K562 (cell line): ENCODE results near the gene HPCA. TPM values are rescaled to one million over a fixed set of nuclear protein-coding genes. Genes with fewer than 3 reads are reported as not detected.

ENCODE experiments used
- AFF4 ChIP-seq: sonication (generic); formaldehyde crosslinking; IDR thresholded peaks from 2 replicates; pipeline ENCODE4 v1.8.0; 2023; ENCODE audit warnings: mild to moderate bottlenecking, missing genetic modification reagents
- EWSR1 ChIP-seq: fragments of 450-650 bp; IDR thresholded peaks from 2 replicates; pipeline ENCODE4 v1.6.1; 2018; ENCODE audit warnings: borderline replicate concordance, mild to moderate bottlenecking, low read depth, moderate library complexity; ENCODE audit not compliant: partially characterized antibody
- HNRNPK ChIP-seq: fragments of 200-400 bp; formaldehyde crosslinking; IDR thresholded peaks from one replicate; pipeline ENCODE4 v1.6.1; 2018; ENCODE audit warnings: mild to moderate bottlenecking, low read depth, low read length; ENCODE audit not compliant: poor library complexity, severe bottlenecking
- MAFF ChIP-seq: IDR thresholded peaks from 2 replicates; pipeline ENCODE4 v1.6.1; 2012; ENCODE audit warnings: low read length, improper control_type of control experiment
- MTA3 ChIP-seq: fragments of 450-650 bp; formaldehyde crosslinking; IDR thresholded peaks from 2 replicates; pipeline ENCODE4 v1.6.1; 2017; ENCODE audit warnings: mild to moderate bottlenecking, borderline replicate concordance
- MYNN ChIP-seq, 2 experiments: sonication (generic); formaldehyde crosslinking in 1 of 2; IDR thresholded peaks; 2 replicates each; pipeline versions ENCODE4 v1.5.0 to v1.6.1; 2016 to 2020; ENCODE audit warnings: antibody characterized with exemption in 1 of 2, missing genetic modification reagents in 1 of 2
- RFX5 ChIP-seq: IDR thresholded peaks from 2 replicates; pipeline ENCODE4 v1.6.1; 2011; ENCODE audit warnings: low read depth, mild to moderate bottlenecking, improper control_type of control experiment, low read length
- SIX5 ChIP-seq, 2 experiments: IDR thresholded peaks; 2 replicates each; pipeline ENCODE4 v1.6.1; 2011; ENCODE audit warnings: low read length in 2 of 2, borderline replicate concordance in 1 of 2, low read depth in 1 of 2, mild to moderate bottlenecking in 1 of 2, moderate library complexity in 1 of 2; ENCODE audit not compliant: insufficient read depth in 1 of 2
- SMARCA4 ChIP-seq: fragments of 450-650 bp; IDR thresholded peaks from 2 replicates; pipeline ENCODE4 v1.6.1; 2016
- SMC3 ChIP-seq: conservative IDR thresholded peaks from 2 replicates; pipeline ENCODE4 v1.6.1; 2011; ENCODE audit warnings: low read depth, low read length, improper control_type of control experiment; ENCODE audit not compliant: insufficient read depth
- SRSF9 ChIP-seq: fragments of 200-400 bp; formaldehyde crosslinking; IDR thresholded peaks from 2 replicates; pipeline ENCODE4 v1.6.1; 2017; ENCODE audit warnings: low read depth, low read length, borderline replicate concordance
- TBL1XR1 ChIP-seq, 2 experiments: IDR thresholded peaks; 2 replicates each; pipeline ENCODE4 v1.6.1; 2012; ENCODE audit warnings: improper control_type of control experiment in 2 of 2, low read length in 2 of 2, mild to moderate bottlenecking in 1 of 2
- ZBTB17 ChIP-seq: fragments of 450-650 bp; formaldehyde crosslinking; IDR thresholded peaks from 2 replicates; pipeline ENCODE4 v1.4.0; 2020; ENCODE audit warnings: mild to moderate bottlenecking
- ZFP91 ChIP-seq: sonication (generic); formaldehyde crosslinking; IDR thresholded peaks from 2 replicates; pipeline ENCODE4 v1.8.0; 2022; ENCODE audit warnings: mild to moderate bottlenecking, missing genetic modification reagents
- ZNF124 ChIP-seq: sonication (generic); formaldehyde crosslinking; IDR thresholded peaks from 2 replicates; pipeline ENCODE4 v1.8.1; 2022; ENCODE audit warnings: missing genetic modification reagents
- ZNF134 ChIP-seq: fragments of 250-450 bp; sonication (Bioruptor Pico); conservative IDR thresholded peaks from 2 replicates; pipeline ENCODE4 v1.4.0; 2020
- polyA plus RNA-seq, 8 experiments: library from polyadenylated mRNA; depleted of rRNA in 4 of 8; stranded (reverse) in 5 of 8; unstranded in 3 of 8; fragments of >200 nt; fragmentation: Nextera tagmentation in 2 of 8; fragmentation: Illumina TruSeq in 1 of 8; extraction: Ambion mirVana in 2 of 8; extraction: Trizol in 1 of 8; gene quantifications; 2 replicates each; pipeline versions ENCODE4 v1.2.1 to v1.2.3, GENCODE V29; 2011 to 2014; ENCODE audit warnings: inconsistent platforms in 1 of 8, missing spikeins in 1 of 8
- total RNA-seq, 7 experiments: library from RNA; depleted of rRNA in 6 of 7; stranded (reverse); fragments of >200 nt in 6 of 7; fragmentation: Illumina TruSeq in 2 of 7; extraction: Trizol in 2 of 7; gene quantifications; 2 replicates each; pipeline versions ENCODE4 v1.2.1 to v1.2.3, GENCODE V29; 2011 to 2021; ENCODE audit warnings: low replicate concordance in 1 of 7
- TF ChIP-seq, protein P1 (sequence below): fragments of 450-650 bp; IDR thresholded peaks from 2 replicates; pipeline ENCODE4 v1.7.0; 2016; ENCODE audit warnings: borderline replicate concordance
- TF ChIP-seq, protein P2 (sequence below): sonication (generic); formaldehyde crosslinking; IDR thresholded peaks from 2 replicates; pipeline ENCODE4 v1.8.0; 2022; ENCODE audit warnings: missing genetic modification reagents, mild to moderate bottlenecking, moderate library complexity, borderline replicate concordance

The HPCA gene
- total and polyA plus RNA-seq, 9 of the 15 experiments (the other 6 are each of a cell fraction or from before 2014, with no cell fraction given), result not detected

DNA sequence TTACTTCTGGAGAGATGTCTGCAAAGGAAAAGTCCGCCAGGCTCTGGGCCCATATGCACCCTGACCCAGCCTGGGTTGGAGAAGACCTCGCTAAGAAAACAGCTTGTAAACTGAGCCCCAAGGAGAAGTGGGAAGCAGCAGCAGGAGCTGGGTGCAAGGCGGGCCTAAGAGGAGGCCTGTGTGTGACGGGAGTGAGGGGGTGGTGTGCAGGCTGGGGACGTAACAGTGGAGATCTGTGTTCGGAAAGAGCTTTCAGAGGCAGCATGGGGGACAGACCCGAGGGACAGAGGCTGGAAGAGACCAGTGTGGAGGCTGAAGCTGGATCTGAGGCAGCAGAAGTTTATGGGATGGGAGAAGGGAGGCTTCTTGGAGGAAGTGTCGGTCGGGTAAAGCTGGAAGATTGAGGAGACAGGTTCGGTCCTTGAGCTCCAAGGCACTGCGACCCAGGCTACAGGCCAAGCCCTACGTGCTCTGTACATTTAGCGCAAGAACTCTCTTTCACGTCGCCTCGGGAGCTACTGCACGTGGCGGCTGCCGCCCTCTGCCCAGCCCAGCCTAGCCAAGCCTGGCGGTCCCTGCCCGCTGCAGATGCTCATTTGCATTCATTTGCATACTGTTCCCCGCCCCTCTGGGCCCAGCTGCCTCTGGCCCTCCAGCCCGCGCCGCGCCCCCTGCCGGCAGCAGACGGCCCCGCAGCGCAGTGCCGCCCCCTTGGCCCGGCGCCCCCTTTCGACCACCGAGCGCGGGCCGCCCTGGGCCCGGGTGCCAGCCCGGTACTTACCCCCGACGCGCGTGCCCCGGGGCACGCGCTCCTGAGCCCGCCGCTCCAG, 6.3 kb downstream of the HPCA start (continued):
- TF ChIP-seq RFX5, result no peak
- TF ChIP-seq SMARCA4, result no peak
- TF ChIP-seq SIX5 (IDR thresholded peaks at IDR 0.05; ENCODE audit: borderline replicate concordance in 1 of 2, insufficient read depth in 1 of 2, low read depth in 1 of 2, low read length in 2 of 2), result no peak
- no peak for TF ChIP-seq ZFP91 (CRISPR knock-in tag)
- no peak for TF ChIP-seq EWSR1
- no peak for TF ChIP-seq ZNF134 (CRISPR knock-in tag)
- no peak for TF ChIP-seq HNRNPK
- peak; percentile 92; the same call in 1 of the 2 replicates for TF ChIP-seq MTA3
- TF ChIP-seq ZBTB17, result no peak
- 0 out of 2 replicates have a peak, but pooled peaks have one; percentile 32 for TF ChIP-seq AFF4 (CRISPR knock-in tag)
- TF ChIP-seq, protein P1, sequence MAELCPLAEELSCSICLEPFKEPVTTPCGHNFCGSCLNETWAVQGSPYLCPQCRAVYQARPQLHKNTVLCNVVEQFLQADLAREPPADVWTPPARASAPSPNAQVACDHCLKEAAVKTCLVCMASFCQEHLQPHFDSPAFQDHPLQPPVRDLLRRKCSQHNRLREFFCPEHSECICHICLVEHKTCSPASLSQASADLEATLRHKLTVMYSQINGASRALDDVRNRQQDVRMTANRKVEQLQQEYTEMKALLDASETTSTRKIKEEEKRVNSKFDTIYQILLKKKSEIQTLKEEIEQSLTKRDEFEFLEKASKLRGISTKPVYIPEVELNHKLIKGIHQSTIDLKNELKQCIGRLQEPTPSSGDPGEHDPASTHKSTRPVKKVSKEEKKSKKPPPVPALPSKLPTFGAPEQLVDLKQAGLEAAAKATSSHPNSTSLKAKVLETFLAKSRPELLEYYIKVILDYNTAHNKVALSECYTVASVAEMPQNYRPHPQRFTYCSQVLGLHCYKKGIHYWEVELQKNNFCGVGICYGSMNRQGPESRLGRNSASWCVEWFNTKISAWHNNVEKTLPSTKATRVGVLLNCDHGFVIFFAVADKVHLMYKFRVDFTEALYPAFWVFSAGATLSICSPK, result no peak
- TF ChIP-seq SMC3, result peak; percentile 27; the same call in 1 of the 2 replicates
- TF ChIP-seq TBL1XR1 (IDR thresholded peaks at IDR 0.05; ENCODE audit: low read length in 2 of 2), result no peak
- TF ChIP-seq SRSF9, result no peak
- TF ChIP-seq, protein P2, sequence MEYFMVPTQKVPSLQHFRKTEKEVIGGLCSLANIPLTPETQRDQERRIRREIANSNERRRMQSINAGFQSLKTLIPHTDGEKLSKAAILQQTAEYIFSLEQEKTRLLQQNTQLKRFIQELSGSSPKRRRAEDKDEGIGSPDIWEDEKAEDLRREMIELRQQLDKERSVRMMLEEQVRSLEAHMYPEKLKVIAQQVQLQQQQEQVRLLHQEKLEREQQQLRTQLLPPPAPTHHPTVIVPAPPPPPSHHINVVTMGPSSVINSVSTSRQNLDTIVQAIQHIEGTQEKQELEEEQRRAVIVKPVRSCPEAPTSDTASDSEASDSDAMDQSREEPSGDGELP (CRISPR knock-in tag), result peak; percentile 88
- TF ChIP-seq MYNN (IDR thresholded peaks at IDR 0.05), result no peak
- no peak for TF ChIP-seq MYNN (CRISPR knock-in tag; IDR thresholded peaks at IDR 0.05)
- no peak for TF ChIP-seq ZNF124 (CRISPR knock-in tag)
- no peak for TF ChIP-seq MAFF
